ENCODE data around the gene UBL3.

UBL3 gene, protein sequence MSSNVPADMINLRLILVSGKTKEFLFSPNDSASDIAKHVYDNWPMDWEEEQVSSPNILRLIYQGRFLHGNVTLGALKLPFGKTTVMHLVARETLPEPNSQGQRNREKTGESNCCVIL

DNA sequence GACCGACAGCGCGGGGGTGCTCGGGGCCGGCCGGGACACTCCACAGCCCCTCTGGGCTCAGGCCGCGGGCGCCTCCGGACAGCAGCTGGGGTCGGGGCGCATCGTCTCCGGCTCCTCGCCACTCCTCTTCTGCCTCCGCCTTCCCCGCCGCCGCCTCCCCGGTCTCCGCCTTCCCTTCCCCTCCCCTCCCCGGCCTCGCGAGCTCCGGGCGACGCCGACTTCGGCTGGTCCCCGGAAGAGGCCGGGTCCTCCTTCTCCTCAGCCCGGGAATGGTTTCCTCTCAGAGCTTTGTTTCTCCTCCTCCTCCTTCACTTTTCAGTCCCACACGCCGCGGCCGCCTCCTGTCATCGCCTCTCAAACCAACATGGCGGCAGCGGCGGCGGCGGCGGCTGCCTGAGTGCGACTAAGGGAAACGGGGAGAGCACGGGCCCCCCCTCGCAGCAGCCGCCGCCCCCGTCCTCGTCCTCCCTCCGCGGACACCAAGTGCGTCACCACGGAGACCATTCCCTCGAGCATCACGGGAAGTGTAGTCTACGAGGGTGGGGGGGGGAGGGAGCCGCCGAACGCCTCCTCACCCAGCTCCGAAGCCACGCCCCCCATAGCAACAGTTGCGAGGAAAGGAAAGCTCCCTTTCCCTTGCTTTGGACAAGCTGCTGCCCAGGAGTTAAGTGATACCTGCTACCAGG is at the start of gene UBL3:
Gene UBL3 (minus strand): TSS at position 405 of the 686 bp plus-strand sequence. CDS start 1,079 bp downstream, outside the sequence.
- DNase-seq (ENCODE audit: low read depth), result peak; percentile 80

DNA sequence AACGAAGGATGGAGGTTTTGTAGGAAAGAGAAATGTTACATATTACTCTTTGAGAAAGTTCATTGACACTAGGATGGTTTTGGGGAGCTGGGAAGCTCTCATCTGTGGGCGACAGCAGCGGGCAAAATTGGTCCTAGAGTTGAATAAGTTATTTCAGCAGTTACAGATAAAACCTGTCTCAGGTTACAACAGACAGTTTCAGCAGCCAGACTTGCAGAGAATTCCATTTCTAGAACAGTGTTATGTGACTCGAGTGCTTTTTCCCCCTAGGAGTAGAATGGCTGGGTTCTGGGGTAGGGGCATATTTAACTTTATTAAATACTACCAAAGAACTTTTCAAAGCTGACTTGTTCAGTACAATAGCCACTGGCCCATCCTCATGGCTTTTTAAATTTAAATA is 46.7 kb upstream of the UBL3 start:
- DNase-seq (ENCODE audit: low read depth), result no peak

DNA sequence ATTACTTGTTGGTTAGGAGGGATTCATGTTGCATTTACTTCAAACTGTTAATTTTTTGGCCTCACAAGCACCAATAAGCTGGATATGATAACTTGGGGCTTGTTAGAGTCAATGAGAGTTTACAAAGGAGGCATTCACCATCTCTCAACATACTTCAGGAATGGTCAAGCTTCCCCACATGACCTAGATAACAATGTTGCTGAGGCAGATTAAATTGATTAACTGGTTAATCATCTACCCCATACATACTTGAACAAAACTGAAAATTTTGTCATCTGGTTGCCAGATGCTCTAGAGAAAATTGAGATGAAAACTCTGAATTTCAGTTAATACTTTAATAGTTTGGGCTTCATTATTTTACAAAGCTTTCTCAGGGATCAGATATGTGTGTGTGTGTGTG is 43.0 kb upstream of the UBL3 start:
- no peak for DNase-seq (ENCODE audit: low read depth)

DNA sequence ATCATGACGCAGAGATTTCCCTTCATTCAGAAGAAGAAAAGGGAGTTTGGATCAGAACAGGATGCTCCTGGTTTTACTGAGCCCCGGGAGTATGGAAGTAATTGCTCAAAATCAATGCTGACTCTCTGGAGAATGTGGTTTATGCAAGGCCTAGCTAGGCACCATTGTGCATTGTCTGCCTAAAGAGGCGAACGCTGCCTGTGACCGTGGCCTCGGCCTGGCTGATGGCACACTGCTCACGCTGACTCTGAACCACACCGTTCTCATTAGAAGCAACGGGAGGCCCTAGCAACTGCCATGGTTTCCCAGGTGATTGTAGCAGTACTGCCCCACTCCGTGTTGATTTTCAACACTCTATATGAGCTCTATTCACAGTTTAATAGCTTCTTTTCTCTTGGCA is 41.7 kb upstream of the UBL3 start:
- no peak for DNase-seq (ENCODE audit: low read depth)

DNA sequence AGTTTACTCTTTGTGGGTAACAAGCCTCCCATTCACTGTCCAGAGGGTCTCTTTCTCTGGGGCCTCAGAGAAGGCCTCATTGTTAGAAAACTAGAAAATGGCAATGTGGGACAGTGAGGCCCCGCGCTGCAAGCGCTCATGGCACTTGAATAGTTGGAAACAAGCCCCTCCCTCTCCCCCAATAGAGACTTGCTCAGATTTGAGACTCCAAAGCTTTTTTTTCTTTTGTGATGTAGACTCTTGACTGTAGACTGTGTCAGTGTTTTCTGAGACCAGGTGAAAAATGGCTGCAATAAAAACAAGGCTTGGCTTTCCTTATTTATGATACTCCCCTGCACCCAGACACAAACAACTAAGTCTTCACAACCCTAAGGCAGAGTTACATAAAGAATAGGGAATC is 38.7 kb upstream of the UBL3 start:
- no peak for DNase-seq (ENCODE audit: low read depth)

DNA sequence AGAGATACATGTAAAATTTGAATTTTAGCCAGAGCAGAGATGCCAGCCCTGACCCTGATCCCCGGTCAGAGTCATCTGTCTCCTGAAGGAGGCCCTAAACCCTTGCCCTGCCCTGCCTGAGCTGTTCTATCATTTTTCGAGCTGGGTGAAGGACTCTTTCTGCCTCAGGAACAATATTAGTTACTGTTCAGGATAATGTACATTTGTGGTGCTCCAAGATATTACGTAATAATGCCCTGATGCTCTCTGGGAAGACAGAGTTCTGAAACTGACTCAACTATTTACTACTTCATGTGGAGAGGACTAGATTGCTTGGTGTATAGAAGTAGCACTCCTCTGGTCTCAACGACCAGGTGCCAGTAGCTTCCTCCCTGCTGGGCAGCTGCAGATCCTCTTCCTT is 37.9 kb upstream of the UBL3 start:
- no peak for DNase-seq (ENCODE audit: low read depth)

DNA sequence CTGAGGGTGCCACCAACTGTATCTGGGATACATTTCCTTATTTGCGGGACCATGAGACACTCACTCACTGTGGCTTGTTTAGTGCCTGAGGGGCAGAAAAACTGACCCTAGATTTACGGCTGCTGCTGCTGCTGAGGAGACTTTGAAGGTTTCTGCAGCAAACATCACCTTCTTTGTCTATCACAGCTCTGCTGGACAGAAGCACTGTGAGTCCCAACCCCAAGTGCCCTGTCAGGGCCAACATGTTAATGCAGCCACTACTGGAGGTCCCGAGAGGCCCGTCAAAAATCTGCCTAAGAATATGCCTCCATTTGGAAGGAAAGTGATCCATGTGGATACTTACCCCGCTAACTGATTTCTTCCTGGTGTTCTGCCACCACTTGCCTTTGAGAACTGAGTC is 37.3 kb upstream of the UBL3 start:
- DNase-seq (ENCODE audit: low read depth), result no peak

DNA sequence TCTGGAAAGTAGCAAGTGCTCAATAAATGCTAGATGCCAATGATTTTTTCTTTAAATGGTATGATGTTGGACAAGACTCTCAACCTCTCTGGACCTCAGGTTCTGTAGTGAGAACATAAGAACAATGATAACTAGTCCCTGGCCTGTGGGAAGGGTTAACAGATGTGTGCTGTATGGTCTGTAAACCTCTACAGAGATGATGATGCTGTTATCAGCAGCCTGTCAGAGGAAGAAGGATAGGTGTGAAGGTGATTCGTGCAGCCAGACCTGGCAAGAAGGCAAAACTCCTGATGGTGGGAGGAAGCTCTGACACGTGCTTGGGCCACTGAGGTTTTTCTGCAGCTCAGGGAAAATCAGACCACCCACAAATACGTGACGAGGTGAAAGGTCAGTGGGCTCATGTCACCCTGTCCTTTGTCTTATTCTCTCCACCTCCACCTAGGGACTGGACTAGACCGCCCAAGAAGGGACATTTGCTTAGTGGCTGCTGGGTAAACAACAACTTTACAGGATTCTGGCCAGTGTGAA is 36.7 kb upstream of the UBL3 start:
- no peak for DNase-seq (ENCODE audit: low read depth)

DNA sequence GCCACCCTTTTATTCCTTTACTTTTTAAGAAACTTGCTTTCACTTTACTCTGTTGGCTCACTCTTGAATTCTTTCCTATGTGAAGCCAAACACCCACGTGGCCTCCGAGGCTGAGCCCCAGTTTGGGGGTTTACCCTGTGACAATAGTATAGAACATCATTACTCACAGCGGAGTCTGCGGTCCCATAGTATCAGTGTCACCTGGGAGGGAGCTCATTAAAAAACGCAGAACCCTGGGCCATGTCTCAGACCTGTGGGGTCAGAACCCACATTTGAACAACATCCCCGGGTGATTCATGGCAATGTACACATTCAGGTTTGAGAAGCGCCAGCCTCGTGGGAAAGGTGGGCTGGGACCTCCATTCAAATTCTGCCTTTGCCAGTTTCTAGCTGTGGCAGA is 36.0 kb upstream of the UBL3 start:
- no peak for DNase-seq (ENCODE audit: low read depth)

DNA sequence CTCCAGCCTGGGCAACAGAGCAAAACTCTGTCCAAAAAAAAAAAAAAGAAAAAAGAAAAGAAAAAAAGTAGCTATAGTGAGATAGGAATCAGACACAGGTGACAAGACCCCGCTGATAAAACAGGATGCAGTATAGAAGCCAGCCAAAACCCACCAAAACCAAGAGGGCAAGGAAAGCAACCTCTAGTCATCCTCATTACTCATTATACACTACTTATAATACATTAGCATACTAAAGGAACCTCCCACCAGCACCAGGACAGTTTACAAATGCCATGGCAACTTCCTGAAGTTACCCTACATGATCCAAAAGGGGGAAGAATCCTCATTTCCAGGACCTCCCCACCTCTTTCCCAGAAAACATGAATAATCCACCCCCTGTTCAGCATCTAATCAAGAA is 35.6 kb upstream of the UBL3 start:
- DNase-seq (ENCODE audit: low read depth), result no peak

DNA sequence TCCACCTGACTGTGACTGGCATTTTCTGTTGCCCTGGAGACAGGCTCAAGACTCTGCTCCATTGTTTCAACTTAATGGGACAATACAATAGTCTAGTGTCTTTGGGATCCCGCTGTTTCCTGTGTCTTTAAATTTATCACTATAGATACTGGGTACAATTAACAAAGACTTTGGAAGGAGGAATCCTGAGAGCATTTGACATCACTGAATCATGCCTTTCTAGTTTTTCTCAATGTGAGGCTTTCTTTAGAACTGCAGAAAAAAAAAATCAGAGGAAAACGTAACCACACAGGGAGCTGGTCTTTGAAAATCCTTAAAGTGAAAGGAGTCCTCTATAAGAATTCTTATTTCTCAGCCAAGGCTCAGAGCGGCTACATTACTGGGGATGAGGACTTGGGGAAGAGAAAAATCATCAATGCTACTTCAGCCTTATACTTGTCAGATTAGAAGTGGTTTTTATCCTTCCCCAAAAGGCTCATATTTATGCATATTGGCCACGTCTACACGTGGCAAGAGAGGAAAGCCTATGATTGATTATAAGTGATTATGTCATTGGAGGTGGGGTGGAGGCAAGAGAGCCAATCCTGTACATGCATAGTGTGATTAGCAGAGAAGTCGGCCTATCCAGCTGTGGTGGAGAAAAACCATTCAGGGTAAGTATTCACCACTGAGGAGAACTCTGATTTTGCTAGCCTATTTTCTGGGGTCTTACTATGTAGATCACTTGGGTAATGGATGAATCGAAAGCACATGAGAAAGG is 34.4 kb upstream of the UBL3 start:
- DNase-seq (ENCODE audit: low read depth), result no peak

DNA sequence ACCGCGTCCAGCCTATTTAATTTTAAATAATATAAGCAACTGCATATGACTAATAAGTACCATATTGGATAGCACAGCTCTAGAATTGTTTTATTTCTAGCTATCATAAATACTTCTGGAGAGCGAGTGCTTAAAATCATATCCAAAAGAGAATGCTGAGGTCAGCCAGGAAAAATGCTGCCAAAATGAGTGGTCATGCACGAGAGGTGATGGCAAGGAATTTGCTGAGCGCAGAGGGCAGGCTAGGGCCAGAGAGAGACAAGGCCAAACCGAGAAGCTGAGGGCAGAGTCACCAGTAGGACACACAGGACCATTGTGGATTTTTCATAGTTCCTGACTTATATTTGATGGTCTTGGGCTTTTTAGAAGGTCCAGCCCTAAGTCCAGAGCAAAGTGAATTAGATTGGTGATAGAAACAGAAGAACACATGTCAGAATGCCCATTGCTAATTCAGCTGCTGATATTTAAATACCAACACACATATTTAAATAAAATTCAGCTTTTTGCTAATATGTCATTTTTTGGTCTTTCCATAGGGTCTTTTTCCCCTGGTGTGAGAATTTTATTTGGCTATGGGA is 33.6 kb upstream of the UBL3 start:
- DNase-seq (ENCODE audit: low read depth), result no peak

DNA sequence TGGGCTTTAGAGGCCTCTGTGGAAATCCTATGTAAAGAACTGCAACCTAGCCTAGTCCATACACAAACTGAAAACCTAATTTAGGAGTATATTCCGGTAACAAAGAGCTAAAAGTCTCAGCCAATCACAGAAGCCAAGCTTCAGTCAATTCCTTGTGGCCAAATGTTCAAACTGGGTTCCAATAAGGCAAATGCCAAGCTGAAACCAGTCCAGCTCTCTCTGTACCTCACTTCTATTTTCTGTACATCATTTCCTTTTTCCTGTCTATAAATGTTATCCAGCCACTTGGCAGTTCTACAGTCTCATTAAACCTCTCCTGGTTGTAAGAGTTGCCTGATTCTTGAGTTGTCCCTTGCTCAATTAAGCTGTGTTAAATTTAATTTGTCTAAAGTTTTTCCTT is 31.7 kb upstream of the UBL3 start:
- DNase-seq (ENCODE audit: low read depth), result no peak

DNA sequence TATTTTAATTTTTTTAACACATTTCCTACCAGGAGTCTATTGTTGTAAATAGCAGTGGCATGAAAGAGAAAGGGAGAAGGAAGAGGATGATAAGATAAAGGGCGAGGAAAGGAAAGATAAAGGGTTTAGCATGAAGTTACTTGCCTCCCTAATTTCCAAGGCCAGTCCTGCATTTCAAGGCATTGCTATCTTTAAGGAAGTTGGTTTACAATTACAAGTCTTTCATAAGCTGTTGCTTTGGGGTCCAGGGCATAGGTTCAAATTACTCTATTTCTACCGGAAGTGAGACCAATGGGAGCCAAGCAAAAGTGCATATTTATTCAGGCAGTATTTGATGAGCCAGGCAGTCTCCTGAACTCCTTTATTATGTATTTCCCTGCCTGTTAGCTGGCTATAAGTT is 27.7 kb upstream of the UBL3 start:
- no peak for DNase-seq (ENCODE audit: low read depth)

DNA sequence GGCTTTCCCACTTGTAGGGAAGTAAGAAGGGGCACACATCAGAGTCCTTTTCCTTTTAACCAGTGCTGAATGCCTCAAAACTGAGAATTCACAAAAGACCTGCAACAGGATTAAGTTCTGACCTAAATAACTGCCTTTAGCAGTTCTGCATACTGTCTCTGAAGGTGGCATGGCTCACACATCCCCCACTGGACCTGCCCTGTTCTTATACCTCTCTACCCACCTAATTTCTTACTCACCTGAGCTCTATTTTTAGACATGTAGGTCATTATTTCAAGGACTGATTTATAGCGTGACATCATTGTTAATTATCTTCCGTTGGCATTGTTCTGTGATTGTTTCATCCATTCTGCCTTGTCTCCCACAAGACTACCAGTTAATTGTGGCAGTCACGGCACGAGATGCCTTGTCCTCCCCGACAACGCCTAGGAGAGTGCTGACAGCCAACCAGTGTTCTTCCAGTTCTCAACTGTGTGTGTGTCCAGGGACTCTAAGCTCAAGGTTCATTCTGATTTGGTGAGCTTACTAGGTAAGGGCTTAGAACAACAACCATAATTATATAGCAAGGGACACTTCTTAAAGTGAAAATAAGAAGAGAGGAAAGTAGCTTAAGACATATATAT is 27.1 kb upstream of the UBL3 start:
- no peak for DNase-seq (ENCODE audit: low read depth)

DNA sequence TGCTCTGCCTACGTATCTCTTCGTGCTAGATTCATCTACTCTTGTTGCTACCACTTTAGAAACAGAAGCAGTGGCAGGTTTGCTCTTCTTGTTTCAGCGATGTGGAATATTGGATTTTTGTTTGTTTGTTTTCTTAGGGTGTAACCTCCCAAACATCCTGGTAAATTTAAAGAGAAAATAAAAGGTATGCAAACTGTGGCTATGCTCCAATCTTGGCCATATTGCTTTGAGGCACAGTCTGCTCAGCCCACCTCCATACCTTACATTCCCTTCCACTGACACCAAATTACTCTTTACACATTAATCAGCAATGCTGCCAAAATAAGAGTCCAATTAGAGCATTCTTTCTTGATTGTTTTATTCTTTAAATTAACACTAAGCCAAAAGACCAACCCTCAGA is 25.2 kb upstream of the UBL3 start:
- no peak for DNase-seq (ENCODE audit: low read depth)

DNA sequence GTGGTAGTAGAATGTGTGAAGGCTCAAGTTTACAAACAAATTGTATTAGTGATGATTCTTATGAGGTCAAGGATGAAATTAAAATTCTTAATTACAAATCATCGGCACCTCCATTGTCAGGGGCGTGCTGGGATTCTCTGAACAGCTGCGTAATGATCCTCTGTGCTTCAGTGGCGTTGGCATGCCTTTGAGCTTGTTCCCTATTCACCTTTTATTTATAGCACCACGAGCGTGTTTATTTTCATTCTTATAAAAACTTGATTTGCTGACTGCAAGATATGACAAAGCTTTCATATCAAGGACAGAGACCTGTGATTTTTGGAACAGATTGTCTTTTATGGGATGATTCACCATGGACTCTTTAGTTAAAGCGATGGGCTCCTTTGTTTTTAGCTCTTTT is 18.2 kb upstream of the UBL3 start:
- no peak for DNase-seq (ENCODE audit: low read depth)

DNA sequence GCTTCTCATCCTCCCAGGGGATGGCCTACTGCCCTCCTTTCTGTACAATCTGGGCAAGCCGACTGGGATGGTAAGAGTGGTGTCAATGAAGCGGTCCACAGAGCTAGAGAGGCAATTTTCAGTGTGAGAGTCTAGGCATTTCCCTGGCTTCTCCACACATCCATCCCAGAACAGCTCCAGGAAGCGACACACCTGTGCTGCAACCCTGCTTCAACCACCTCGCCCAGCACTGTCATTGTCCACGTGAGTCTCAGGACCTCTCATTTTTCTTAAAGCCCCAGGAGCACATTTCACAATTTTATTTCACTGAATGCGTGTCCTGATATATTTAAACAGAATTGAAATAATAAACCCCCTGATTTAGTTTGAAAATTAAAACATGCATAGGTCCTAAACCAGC is 15.5 kb upstream of the UBL3 start:
- no peak for DNase-seq (ENCODE audit: low read depth)

DNA sequence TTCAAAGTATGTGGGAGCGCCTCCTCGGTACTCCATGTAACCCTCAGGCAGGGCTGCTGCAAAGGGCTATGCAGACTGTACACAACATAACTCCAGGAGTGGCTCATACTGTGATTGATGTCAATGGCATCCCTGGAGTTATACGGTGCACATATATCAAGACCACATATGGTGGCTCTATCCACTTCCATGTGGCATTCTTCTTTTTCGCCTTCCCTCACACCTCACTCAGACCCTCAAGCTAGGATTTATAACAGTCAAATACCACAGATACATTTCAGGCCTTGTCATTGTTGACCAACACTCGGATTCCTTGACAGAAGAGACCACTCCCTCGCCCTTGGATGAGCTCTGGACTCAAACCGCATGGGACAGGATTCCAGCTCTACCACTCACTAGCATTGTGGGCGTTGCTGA is 11.3 kb upstream of the UBL3 start:
- DNase-seq (ENCODE audit: low read depth), result peak; percentile 99

DNA sequence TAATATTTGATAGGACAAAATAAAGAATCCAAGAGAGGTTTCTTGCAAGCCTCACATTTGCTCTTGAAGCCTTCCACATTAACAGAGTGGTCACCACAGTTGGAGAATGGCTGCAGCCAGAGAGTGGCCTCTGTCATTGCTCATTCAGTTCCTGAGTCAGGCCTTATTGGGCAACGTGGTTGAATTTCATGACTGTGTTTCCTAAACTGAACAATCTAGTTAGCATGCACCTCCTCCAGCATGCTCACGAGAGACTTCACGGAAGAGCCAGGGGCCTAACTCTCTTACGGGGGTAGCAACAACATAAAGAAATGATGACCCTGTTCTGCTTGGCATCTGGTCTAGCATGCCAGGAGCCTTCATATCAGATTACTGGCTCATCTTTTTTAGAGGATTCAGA is 9.6 kb upstream of the UBL3 start:
- DNase-seq (ENCODE audit: low read depth), result peak; percentile 80

DNA sequence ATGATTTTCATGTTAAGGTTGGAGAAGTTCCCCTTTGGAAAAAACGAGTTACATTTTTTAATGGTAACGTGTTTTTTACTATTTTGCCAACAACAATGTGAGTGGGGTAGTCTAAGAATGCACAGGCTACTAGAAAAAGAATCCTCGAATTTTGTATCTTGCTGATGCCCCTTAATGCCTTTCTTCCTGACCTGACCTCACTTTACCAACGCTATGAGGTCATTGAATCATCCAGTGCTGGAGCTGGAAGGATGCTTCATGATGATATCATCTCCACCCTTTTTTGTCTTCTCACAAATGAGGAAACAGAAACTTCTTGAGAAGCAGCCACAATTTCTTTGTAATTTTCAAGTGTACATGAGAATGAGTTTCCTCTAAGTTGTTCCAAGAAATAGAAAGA is 8.2 kb upstream of the UBL3 start:
- DNase-seq (ENCODE audit: low read depth), result no peak

DNA sequence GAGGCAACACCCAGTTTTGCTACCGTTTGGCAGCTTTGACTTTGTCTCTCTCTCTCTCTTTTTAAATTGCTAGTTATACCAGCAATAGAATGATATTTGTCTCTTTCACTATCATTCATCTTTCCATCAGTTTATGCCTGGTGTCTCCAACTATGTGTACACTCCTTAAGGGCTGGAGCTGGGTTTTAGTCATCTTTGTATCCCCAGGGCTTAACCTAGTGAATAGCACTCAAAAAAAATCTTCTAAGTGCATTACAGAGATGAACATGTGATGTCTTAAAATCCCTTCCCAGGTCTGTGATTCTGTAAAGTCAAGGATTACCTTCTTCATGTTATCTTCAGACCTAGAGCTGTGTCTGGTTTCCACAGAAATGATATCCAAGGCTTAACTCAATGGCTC is 7.8 kb upstream of the UBL3 start:
- no peak for DNase-seq (ENCODE audit: low read depth)

DNA sequence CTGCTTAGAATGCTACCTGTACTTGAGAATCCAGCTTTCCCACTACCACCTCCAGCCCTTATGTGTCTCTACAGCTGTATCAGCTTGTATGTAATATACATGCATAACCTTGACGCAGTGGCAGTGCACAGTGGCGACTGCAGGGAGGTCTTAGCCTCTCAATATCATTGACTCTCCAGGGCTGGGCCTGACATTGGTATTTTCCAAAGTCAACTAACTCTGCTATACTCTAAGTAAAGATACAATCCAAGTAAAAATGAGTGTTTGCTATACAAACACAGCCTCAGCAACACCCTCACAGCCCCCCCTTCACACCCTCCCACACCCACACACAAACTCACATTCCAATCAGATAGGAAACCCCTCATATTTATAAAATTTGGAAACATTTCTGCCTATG is 6.7 kb upstream of the UBL3 start:
- DNase-seq (ENCODE audit: low read depth), result no peak

Data from GM04503 (cell line).